Measurements from ENCODE around the gene LRRC14B.
"Not testable (repeated sequence)": the region's sequence is repeated elsewhere in the genome, so short reads cannot be mapped to it uniquely, and the experiment has no call there.

LRRC14B gene

DNA sequence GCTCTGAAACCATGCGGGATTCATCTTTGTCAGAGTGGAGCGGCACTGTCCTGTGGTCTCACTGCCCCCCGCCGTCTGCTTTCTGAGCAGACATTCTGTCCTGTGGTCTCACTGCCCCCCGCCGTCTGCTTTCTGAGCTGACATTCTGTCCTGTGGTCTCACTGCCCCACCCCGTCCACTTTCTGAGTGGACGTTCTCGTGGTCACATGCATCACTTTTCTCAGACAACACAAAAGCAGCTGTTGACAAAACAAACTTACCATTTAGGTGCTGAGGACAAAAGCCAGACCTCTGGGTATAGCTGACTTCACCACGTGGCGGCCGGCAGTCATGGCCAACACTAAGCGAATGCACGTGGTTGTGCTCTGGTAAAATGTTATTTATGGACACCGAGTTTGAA, 2.8 kb downstream of the LRRC14B start:
- DNase-seq = no peak

DNA sequence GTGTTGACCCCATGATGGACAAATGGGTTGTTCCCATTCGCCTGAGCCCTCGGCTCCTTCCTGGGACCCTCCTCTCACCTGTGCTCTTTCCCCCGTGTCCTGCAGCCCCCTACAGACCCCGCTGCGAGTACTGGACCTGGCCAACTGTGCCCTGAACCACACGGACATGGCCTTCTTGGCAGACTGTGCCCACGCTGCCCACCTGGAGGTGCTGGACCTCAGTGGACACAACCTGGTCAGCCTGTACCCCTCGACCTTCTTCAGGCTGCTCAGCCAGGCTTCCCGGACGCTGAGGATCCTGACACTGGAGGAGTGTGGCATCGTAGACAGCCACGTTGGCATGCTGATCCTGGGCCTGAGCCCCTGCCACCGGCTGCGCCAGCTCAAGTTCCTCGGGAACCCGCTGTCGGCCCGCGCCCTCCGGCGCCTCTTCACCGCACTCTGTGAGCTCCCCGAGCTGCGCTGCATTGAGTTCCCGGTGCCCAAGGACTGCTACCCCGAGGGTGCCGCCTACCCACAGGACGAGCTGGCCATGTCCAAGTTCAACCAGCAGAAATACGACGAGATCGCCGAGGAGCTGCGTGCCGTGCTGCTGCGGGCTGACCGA, 3.4 kb downstream of the LRRC14B start:
- DNase-seq = no peak

DNA sequence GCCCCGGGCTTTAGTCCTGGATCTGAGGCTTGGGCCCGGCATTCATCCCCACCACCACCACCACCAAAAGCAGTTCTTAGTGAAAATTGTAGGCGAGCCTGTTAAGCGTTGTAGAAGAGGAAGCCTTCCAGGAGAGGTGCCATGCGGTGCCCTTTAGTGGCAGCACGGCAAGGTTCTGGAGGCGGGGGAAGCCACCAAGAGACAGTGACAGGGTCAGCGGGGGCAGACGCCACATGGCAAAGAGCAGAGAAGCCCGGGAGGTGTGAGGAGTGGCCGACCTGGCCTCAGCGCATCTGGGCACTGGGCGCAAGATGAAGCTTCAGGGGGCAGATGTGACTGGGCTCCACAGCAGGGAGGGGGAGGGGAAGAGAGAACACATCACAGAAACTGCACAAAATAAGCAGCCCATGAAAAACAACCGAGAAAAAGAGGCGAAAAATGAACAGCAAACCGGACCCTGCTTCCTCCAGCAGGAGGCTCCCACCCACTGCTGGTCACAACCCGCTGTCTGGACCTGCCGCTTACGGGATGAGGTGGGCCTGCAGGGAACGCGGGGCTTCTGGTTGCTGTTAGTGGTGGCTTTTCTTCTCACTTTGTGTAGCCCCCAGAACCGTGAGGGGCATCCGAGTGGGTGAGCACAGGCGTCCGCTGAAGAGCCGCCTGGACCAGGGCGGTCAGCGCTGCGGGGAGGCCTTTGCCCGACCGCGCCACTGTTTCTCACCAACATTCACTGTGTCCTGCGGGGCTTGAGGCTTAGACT, 4.3 kb downstream of the LRRC14B start:
- DNase-seq = no peak

DNA sequence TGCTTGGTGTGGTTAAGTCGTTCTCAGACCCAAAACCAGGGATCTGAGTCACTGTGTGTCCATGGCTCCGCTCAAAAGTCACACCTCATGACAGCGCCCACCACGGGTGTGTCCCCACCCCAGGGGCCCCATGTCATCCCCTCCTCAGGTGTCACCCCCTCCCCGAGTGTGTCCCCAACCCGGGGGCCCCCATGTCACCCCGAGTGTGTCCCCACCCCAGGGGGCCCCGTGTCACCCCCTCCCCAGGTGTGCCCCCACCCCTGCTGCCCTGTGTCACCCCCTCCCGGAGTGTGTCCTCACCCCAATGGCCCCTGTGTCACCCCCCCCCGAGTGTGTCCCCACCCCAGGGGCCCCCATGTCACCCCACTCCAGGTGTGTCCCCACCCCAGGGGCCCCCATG, 5.1 kb downstream of the LRRC14B start:
- no peak for DNase-seq

DNA sequence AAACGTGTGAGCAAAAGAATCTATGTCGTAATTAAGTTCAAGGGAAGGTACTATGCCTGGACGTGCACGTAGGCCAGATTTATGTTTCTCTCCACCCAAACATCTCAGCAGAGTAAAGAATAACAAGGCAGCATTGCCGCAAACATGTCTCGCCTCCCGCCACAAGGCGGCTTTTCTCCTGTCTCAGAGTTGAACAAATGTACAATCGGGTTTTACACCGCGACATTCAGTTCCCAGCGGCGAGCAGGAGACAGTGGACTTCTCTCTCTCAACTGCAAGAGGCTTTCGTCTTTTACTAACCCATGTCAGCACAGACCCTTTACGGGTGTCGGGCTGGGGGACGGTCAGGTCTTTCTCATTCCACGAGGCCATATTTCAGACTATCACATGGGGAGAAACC, 5.7 kb downstream of the LRRC14B start:
- not testable (repeated sequence) for DNase-seq

DNA sequence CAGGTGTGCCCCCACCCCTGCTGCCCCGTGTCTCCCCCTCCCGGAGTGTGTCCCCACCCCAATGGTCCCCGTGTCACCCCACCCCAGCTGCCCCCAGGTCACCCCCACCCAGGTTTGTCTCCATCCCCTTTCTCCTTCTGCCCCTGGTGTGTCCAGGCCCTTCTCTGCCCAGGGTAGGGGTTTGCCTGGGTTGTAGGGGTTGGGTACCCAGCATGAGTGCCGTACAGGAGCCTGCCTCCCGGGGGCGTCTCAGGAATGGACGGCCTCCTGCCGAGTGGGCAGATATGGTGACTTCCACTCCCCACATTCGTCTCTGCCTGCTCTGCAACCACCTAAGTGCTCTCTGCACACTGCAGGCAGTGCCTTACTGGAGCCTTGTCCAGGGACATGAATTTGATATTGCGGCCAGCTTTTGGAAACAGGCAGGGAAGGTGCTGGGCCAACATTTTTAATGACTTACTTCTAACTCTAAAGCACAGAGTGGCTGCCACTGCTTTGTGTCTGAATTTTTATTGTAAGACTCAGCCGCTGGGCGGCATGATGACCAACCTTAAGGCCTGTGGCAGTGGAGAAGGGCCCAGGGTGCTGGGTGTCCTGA, 6.7 kb downstream of the LRRC14B start:
- no peak for DNase-seq

DNA sequence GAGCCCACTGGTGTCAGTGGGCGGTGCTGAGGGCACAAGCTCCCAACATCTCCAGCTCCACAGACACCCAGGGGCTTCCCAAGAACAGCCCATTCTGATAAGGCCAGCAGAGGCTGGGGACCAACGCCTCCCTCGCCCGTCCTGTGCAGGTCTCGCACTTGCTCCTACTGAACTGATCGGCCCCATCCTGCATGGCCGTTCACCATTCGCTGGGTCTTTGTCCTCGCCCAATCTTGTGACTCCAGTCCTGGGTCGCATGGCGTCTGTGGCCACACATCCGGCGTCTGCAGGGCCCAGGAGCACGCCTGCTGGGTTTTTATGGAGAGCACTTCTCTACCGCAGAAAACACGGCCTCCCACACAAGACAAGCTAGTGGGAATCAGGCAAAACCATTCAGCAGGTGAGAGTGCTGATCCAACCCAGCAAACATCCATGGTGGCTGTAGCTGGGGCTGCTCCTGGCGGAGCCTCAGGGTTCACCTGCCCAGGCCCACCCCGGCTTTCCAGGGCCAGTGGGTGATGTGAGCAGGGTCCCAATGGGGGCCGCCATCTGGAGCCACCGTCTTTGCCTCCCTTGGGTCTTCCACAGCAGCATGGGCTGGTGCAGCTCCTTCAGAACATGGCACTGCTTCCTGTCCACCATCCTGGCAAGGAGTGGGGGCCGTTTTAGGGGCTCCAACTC, 7.4 kb downstream of the LRRC14B start:
- DNase-seq = no peak

DNA sequence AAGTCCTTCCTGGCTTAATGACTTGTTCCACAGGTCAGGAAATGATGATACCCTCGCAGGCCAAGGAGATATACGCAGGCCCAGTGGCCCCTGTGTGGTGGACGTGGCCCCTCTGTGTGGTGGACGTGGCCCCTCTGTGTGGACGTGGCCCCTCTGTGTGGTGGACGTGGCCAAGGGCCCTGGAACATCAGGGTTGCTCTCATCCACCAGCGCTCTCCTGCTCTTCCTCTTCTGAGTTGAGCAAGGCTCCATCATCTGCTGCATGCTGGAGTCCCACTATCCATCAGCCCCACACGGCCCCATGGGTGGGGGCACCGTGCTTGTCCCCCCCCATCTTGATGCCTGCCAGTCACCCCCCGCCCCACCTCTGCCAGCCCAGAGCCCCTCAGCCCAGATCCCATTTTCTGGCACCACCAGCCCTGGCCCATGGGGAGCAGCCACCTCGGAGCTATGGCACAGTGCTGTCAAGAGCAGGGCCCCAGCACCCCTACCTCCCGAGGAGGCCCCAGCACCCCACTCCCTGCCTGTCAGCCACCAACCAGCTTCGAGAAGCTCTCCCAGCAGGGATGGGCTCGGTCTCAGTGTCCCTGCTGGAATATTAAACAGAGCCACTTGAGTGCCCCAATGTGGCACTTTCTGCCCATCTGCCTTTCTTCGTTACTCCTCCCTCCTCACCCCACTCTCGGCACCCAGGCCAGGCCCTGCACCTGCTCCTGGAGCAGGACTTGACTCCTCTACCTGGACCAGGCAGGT, 8.1 kb downstream of the LRRC14B start:
- DNase-seq = no peak

DNA sequence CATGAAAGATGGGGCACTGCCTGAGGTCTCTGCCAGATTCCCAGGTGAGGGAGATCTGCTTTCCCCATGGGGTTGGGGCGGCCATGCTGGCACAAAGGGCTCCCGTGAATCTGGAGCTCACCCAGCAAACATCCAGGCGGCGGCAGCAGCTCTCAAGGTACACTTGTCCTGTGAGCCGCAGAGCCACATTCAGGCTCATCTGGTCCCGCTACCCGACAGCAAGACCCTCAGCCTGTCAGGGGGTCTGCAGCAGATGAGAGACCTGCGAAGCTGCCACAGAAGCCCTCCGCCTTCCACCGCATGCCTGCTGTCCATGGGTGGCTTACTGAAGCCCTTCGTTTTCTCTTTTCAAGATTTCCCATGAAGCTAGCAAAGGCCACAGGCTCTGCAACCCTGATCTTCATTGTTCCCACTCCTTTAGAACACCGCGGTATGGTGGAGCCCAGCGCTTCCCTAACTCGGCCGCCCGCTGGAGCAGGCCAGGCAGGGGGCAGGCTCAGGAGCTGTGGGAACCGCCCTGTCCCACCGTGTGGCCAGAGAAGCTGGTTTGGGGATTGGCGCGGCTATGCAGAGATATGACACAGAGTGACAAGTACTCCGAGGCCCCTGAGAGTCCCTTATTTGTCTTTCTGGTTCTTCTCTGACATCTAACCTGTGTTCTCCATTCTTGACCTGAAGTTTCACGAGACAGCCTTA, 8.8 kb downstream of the LRRC14B start:
- DNase-seq = no peak

DNA sequence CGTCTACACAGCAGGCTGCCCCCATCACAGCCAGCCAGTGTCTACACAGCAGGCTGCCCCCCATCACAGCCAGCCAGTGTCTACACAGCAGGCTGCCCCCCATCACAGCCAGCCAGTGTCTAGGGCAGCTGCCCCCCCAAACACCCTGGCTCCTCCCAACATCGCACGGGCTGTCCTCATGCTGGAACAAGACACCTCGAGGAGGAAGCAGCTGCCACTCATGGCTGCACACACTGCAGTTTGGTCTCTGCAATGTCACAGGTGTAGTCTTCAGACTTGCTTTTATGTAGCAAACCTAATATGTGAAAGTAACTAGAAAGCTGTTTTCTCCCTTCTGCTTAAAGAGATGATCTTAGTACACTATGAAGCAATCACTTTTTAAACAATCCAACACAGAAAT, 9.7 kb downstream of the LRRC14B start:
- DNase-seq = no peak

DNA sequence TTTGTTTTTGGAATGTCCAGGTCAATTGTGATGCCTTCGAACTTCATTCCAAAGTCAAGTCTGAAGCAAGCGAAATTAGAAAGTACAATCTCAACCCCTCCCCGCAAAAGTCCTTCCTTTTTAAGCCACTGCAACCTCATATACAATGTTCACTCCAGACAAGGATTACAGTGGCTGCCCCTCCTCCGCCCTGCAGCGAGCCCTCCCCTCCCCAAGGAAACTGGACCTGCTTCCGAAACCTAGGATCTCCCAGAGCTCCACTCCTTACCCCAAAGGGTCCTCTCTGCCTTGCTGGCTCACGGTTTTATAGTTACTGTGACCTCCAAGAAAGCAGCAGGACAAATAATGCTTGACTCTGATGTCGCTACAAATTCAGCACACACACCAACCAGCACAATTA, 10.4 kb downstream of the LRRC14B start:
- DNase-seq = no peak

DNA sequence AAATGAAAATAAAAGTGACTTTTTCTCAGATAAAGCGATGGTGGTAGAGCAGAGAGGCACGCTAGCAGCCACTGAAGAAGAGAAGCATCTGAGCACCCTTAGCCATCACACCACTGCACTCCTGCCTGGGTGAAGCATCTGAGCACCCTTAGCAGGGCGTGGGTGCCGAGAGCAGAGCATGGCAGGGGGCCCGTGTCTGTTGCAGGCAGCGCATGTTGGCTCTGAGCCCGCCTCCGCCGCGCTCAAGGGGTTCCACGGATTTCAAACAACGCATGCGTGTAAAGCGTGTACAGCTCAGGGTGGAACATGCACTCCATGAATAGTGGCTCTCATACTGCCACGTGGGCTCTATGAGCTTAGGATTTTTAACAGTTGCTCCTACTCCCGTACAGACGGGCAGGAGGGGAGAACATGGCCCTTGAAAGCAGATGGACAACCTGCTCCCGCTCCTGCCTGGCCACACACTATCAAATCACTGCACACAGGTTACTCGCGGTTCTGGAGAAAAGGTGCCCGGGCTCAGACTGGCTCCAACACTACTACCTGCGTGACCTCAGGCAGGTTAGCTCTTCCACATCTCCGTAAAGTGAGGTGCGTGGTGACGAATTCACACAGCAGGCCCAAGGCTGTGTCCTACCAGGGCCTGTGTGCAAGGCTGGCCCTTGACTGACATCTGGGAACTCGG, 12.1 kb downstream of the LRRC14B start:
- no peak for DNase-seq

DNA sequence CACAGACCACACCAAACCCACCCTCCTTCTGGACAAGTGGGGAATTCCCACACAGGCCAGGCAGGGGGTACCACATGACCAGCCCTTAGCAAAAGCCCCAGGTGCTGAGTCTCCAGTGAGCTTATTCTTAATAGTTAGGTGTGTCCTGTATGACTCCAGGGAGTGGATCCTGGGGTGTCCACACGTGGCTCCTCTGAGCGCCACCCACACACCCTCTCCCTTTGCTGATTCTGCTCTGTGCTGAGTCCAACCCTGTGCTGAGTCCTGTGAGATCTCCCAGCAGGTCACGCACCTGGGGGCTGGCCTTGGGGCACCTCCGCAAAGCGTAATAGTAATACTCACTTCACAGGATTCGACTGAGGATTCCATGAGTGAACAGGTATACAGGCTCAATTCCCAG, 12.7 kb downstream of the LRRC14B start:
- DNase-seq = no peak

DNA sequence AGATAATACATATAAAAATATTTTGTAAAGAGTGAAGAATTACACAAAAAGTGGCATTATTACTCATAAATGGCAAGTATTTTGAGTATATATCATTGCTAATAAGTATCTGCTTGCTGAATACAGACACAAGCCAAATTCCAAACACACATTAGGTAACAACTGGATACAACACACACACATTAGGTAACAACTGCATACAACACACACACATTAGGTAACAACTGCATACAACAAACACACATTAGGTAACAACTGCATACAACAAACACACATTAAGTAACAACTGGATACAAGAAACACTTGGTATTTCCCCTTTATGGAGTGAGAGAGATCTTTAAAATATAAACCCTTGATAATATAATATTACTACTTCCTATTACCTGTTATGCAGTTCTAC, 13.2 kb downstream of the LRRC14B start:
- DNase-seq = no peak

DNA sequence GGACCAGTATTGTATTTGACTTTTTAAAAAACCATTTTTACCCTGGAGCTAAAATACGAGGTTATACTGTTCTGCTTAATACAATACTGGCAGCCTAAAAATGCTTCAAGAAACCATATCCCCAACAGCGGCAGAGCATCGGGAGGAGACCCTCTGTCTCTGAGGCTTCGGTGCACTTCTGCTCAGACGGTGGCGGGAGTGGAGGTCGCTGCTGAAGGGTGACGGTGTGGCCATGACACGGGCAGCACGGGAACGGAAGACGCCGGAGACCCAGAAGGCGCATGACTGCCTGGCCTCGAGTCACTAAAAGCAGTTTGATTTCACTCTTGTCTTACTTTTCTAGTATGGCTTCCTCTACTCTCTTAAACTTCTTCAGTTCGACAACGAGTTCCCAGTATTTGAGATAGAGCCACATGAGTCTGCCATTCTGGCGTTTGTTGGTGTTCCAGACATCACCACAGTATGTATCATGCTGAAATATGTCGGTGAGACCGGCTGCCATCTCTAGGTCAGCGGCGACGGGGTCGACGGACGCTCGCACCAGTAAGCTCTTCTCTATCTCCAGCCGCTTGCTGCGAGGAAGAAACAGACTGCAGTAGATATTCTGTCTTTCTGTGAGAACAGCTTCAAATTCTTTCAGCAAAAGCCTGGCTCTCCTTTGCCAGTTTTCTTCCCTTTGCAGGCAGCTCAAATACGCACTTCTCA, 13.8 kb downstream of the LRRC14B start:
- no peak for DNase-seq

DNA sequence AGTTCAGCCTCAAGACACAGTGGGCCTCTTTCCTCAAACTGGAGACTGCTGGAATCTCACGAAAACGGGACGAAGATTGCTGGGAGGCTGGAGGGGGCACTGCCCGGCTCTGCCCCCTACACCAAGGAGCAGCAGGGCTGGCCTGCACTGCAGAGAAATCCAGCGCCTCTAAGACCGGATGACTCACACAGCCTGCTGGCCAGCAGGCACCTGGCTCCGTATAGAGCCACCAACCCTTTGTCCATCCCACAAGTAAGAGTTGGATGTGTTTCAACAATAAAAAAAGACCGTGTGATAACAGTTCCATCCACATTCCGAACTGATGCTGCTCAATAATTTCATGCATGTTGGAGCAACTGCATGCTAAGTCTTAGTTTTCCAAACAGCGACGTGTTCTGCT, 15.1 kb downstream of the LRRC14B start:
- DNase-seq = no peak

DNA sequence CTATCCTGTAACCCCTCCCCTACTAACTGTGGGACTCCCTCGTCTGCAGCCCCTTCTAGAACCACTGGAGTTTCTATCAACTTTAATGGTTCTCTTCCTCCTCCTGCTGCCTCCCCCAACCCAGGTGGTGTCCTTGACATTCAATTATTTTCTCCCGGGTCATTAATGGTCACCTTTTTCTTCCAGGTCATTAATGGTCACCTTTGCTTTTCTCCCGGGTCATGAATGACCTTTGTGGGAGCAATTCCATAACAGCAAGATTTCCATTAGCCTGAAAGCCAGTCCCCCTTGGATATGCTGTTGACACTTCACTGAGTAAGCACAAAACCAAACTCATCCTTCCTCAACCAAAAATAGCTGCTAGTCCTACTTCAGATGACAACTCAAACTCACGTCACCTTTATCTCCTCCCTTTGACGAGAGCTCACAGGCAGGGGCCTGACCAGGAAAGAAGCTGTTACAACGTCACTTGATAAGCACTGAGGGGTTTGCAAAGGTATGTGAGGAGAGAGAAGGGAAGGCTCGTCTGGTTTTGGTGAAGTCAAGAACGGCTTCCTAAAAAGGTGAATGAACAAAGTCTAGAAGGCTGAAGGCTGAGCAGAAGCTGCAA, 15.7 kb downstream of the LRRC14B start:
- DNase-seq = no peak

DNA sequence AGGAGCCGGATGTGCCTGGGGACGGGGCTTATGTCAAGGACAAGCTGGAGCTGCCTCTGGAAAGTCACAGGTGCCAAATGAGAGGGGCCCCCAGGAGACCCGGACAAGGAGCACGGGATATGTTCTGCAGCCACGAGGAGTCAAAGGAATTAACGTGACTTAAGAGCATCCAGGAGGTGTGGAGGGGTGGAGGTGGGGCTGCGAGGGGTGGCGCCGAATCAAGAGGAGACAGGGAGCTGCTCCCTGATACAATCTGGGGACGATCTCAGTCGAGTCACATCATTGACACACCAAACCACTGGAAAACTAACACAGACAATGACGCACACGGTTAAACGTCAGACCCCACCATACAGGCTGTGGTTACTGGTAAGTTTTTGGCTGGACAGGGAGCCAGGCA, 16.3 kb downstream of the LRRC14B start:
- no peak for DNase-seq

DNA sequence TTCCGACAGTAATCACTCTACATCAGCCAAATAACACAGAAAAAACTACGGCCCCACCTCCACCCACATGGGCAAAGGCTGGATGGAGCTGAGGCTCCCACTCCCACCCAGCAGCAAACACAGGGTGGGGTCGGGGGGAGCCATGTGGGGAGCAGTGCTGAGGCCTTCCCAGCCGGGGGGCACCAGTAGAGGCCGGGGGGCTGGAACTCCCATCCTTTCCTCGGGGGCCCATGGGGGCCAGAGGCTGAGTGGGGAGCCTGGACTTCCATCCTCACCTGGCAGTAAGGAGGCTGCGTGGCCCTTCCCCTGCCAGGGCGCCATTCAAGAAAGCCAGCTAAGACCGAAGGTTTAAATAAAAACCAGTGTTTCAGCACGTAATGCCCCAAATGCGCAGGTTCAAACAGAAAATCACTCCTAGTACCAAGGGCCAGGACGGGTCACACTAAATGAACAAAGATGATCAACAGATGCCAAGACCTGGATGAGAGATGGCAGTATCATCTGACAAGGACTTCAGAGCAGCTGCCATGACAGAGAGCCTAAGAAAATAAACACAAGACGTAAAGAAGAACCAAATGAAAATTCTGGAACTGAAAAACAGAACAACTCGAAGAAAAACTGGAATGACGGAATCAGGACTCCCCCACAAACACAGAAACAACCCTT, 17.3 kb downstream of the LRRC14B start:
- peak in 1 of 2 donors; percentile 3 for DNase-seq

DNA sequence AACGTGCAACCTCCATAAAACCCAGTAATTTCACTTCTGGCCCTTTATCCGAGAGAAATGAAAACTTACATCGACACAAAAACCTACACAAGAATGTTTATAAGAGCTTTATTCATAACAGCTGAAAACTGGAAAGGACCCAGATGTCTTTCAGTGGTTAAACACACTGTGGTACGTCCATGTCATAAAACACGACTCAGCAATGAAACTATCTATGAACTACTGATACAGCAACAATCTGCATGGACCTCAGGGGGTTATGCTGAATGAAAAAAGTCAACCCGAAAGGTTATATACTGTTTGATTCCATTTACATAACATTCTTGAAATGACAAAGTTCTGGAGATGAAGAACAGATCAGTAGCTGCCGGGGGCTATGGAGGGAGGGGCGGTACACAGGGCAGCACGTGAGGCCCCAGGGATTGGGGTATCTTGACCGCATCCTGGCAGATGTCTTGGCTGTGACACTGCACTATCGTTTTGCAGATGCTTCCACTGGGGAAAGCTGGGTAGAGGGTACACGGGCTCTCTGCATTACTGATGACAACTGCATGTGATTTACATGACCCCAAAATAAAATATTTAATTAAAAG, 22.6 kb downstream of the LRRC14B start:
- no peak for DNase-seq
